Measurements from ENCODE around the gene C10orf143. TPM values are rescaled to one million over a fixed set of nuclear protein-coding genes. Genes with fewer than 3 reads are reported as not detected.

The C10orf143 gene
- 1 to 10 TPM in 1 of 2 donors, under 1 TPM in 1; 0.43 to 3.1 TPM for total RNA-seq

DNA sequence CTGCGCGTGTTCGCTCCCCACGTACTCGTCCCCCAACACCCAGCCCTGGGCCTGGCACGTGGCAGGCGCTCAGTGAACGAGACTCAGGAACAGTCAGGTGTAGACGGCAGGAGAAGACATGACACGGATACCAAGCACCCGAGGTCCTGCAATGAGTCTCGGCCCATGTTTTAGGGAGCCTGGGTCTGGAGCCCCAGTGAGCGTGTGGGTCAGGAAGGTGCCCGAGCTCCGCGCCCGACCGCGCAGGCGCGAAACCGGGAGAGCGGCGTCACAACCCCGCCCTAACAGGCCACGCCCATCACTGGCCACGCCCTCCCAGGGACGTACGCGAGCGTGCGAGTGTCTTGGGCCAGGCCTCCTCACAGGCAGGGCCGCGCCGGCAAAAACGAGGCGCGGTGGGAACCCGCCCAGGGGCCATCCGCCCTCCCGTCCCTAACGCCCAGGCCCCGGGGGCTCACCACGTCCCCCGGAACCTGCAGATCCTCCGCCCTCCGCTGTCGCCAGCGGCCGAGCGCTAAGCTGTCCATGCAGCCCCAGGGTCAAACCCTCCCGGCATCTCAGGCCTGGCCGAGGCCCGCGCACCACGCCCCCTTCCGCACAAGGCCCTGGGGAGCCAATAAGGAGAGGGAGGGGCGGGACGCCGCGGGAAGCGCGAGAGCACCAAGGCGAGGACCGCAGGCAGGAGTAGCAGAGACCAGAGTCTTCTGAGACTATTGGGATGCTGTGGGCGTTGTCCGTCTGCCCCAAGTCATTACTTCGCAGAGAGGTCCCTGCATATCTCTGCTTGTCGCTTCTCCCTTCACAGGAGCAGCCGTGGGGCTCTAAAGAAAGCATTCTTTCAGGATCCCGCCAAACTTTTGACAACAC, at the start of gene C10orf143:
Gene C10orf143 (minus strand): TSS at position 585 of the 867 bp plus-strand sequence. CDS start 58 bp downstream, at position 527.
- Mint-ChIP-seq H3K9me3 (no peaks in the 10 kb centered on the region), H3K36me3 (peaks cover 13 to 16% of the 10 kb centered on the region in 2 donors), H3K27ac (peak within 1 kb of the TSS; percentile 93 to 99)
- DNase-seq (ENCODE audit: low spot score in 2 of 2) (peak; percentile 98), ATAC-seq (peak; percentile 85 to 86)

DNA sequence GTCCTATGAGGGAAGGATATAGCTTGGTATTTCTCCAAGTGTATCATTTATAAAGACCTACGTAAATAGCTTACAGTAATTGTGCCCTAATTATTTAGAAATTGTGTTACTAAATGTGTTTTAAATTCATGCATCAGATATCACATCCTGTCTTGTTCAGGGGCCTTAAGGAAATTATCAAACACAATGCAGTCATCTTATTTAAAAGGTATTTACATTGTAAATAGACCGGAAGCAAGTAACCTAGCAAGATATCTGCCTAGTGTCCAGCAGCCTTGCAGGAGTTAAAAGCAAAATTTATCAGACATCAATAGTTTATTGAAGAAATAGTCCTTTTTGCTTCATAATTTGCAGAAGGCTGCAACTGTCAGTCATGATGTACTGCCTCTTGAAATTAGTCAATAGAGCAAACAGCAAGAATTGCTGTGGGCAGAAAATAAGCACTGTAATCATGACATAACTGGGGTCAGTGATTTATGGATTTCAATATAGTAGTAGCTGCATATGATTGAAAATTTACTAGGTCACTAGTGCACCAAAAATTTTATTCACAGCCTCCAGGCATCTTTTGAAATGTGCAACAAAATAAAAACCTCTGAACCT, 48.7 kb upstream of the C10orf143 start:
- ATAC-seq (no peak), DNase-seq (ENCODE audit: low spot score in 2 of 2) (no peak)
- Mint-ChIP-seq H3K9me3 (no peaks in the 10 kb centered on the region), H3K36me3 (peaks cover 5 to 16% of the 10 kb centered on the region in 2 donors), H3K27ac (no peak overlapping the region)

DNA sequence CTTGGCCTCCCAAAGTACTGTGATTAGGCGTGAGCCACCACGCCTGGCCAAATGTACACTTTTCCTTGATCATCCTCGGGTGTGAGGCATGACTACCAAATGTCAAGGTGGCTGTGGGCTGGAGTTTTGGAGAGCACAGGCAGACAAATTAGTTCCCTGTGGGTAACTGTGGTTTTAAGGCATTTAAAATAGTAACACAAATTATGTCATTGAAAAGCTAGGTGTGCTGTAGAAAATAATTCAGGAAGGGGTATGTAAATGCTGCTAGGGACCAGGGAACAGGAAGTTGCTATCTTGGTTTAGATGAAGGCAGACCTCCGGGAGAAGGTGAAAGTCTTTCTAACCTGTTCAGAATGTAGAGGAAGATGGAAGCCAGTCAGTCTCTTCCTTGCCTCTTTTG, 35.4 kb upstream of the C10orf143 start:
- Mint-ChIP-seq H3K9me3 (no peaks in the 10 kb centered on the region), H3K27ac (no peak overlapping the region), H3K36me3 (peaks cover 5 to 37% of the 10 kb centered on the region in 2 donors)
- ATAC-seq, result no peak
- no peak for DNase-seq (ENCODE audit: low spot score in 2 of 2)

DNA sequence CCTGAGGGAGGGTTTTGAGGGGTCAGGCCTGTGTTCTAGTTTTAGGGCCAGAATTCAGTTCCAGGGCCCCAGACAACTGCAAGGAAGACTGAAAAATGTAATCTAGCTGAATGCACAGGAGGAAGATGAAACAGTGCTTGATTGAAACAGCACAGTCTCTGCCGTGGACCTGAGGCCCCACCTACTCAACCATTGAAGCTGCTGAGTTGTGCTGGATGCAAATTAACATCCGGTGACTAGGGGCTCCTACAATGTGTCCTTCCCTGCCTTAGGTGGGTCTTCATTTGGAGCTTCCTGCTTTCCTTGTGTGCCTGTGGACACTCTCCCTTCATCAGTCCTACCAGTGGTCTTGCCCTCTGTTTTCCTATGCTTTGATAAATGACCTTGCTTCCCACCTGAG, 31.2 kb upstream of the C10orf143 start:
- no peak for DNase-seq (ENCODE audit: low spot score in 2 of 2)
- peak in 1 of 2 donors; percentile 42 for ATAC-seq
- no peaks in the 10 kb centered on the region for H3K9me3 Mint-ChIP-seq
- peaks cover 13 to 33% of the 10 kb centered on the region in 2 donors for H3K36me3 Mint-ChIP-seq
- H3K27ac Mint-ChIP-seq, result peak overlapping the region; percentile 35 to 56

DNA sequence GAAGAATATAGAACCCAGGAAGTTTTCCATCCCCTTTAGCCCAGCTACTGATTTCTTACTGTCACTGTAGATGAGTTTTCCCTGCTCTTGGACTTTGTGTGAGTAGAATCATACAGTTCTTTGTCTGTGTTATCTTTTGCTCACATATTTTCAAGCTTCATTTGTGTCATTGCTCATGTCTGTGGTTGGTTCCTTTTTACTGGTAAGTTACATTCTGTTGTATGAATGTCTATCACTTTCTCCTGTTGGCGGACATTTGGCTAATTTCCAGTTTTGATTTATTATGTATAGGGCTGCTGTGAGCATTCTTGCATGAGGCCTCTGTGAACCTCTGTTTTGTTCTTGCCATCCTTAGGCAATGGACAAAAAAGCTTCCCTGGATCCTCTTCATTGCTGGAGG, 30.8 kb upstream of the C10orf143 start:
- Mint-ChIP-seq H3K27ac (peak overlapping the region in 1 of 2 donors; percentile 56), H3K36me3 (peaks cover 13 to 29% of the 10 kb centered on the region in 2 donors), H3K9me3 (no peaks in the 10 kb centered on the region)
- peak in 1 of 2 donors; percentile 12 for ATAC-seq
- no peak for DNase-seq (ENCODE audit: low spot score in 2 of 2)

DNA sequence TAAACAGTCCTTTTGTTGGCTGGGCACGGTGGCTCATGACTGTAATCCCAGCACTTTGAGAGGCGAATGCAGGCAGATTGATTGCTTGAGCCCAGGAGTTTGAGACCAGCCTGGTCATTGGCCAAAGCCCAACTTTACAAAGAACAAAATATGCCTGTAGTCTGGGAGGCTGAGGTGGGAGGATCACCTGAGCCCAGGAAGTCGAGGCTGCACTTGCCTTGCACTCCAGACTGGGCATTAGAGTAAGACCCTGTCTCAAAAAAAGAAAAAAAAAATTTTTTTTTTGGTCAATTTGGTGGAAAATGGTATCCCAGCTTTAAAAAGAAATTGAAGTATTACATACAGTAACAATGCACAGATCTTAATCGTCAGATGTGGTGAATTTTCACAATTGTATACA, 30.4 kb upstream of the C10orf143 start:
- no peak overlapping the region for H3K27ac Mint-ChIP-seq
- H3K36me3 Mint-ChIP-seq, result peaks cover 10 to 25% of the 10 kb centered on the region in 2 donors
- H3K9me3 Mint-ChIP-seq, result no peaks in the 10 kb centered on the region
- DNase-seq (ENCODE audit: low spot score in 2 of 2) (no peak), ATAC-seq (no peak)

DNA sequence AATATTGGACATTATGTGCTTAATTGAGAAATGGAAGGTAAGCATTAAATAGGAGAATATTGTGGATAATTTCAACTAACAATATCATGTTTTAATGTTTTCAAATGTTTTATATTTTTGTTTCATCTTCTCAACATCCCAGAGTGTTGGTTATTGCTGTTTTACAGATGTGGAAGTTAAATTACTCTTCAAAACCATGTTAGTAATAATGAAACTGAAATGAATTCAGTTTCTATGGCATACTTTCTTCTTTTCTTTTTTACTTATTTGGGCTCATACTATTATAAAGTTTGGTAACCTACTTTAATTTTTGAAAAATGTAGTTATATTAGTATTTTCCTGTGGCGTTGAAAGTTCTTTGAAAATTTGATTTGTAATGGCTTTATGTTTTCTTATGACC, 29.8 kb upstream of the C10orf143 start:
- Mint-ChIP-seq H3K27ac (peak overlapping the region in 1 of 2 donors; percentile 68), H3K9me3 (no peaks in the 10 kb centered on the region), H3K36me3 (peaks cover 7 to 22% of the 10 kb centered on the region in 2 donors)
- DNase-seq (ENCODE audit: low spot score in 2 of 2) (no peak), ATAC-seq (no peak)

DNA sequence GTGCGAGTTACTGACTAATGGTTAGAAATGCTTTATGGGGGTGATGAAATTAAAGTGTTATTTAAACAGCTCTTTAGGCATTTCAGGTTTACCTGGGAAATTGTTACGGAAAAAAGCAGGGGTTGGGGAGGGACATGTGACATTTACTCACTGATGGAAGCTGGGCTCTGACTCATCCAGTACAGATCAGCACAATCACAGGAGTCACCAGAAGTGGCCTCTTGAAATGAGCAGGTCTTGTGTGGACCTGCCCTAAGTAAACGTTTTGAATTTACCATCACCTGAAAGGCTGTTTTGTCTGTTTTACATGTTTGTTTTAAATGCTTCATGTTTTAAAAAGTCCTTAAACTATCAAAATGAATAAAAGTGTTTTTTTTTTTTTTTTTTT, 27.8 kb upstream of the C10orf143 start:
- Mint-ChIP-seq H3K27ac (peak overlapping the region; percentile 31 to 74), H3K9me3 (no peaks in the 10 kb centered on the region), H3K36me3 (peaks cover 7 to 22% of the 10 kb centered on the region in 2 donors)
- DNase-seq (ENCODE audit: low spot score in 2 of 2) (peak in 1 of 2 donors; percentile 18), ATAC-seq (peak; percentile 66 to 72)

DNA sequence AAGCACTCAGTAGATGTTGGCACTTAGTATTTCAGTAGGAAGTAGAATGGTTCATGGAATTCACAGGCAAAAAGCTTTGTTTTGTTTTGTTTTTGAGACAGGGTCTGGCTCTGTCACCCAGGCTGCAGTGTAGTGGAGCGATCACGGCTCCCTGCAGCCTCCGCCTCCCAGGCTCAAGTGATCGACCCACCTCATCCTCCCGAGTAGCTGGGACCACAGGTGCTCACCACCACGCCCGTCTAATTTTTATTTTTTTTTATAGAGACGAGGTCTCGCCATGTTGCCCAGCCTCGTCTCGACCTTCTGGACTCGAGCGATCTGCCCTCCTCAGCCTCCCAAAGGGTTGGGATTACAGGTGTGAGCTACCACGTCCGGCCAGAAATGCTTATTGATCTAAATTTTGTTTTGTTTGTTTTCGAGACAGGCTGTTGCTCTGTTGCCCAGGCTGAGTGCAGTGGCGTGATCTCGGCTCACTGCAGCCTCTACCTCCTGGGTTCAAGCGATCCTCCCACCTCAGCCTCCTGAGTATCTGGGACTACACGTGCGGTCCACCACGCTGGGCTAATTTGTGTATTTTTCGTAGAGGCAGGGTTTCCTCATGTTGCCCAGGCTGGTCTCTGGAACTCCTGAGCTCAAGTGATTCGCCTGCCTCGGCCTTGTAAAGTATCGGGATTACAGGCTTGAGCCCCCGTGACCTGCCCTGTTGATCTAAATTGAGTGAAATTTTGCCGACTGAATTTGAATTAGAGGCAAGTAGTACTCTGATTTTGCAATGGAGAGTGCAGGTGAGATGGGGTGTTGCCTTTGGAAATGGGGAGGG, 27.2 kb upstream of the C10orf143 start:
- Mint-ChIP-seq H3K9me3 (no peaks in the 10 kb centered on the region), H3K27ac (peak overlapping the region; percentile 31 to 74), H3K36me3 (peaks cover 7 to 18% of the 10 kb centered on the region in 2 donors)
- ATAC-seq (no peak), DNase-seq (ENCODE audit: low spot score in 2 of 2) (no peak)

DNA sequence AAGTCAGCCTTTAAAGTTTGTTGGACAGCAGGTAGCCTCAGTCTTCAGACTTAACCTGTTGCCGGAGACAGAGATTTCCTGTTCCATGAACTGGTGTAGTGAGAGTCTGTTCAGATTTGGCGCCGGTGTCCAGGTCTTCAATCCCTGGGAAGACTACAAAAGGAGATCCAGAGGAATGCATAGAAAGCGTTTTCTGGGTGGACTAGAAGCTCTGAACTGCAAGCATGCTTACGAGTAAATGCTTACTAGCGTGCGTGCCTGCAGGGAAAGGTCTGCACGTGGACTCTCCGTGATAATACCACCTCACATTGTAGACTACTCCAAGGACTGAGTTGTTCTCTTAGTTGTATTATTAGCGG, 26.4 kb upstream of the C10orf143 start:
- ATAC-seq, result no peak
- Mint-ChIP-seq H3K27ac (peak overlapping the region; percentile 81 to 91), H3K36me3 (peaks cover 7 to 10% of the 10 kb centered on the region in 2 donors), H3K9me3 (no peaks in the 10 kb centered on the region)
- no peak for DNase-seq (ENCODE audit: low spot score in 2 of 2)

DNA sequence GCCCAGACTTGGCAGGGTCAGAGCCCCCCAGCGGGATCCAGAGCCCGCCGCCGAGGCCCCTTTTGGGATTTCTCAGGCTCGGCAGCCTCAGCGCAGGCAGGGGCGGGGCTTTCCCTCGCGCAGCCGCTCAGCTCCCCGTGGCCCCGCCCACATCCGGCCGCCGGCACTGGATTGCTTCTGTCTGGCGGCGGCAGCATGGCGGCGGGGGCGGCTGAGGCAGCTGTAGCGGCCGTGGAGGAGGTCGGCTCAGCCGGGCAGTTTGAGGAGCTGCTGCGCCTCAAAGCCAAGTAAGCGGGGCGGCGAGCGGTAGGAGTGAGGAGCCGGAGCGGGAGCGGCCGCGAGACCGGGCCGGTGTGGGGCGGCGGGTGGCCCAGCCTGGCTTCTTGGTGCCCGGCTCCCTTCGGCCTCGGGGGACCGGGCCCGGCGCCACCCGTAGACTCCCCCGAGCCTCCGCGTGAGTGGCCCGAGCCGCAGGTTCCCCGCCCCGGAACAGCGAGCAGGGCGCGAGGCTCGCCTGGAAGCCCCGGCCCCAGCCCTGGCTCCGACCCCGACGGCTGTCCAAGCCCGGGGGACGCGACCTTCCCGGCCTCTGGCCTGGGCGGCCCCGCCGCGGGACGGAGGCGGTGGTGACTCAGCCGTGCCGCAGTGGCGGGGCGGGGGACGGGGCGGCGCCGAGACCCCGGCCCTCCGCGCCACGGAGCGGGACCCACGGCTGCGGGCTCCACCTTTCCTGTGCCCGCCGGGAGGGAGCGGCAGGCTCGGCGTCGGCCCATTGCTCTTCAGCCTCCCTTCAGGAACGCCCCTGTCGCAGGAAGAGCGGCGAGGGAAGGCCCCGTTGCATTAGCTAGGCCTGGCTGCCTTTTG, 25.8 kb upstream of the C10orf143 start, which contains the start of gene GLRX3:
Gene GLRX3 (plus strand): TSS at position 166 of the 864 bp plus-strand sequence. CDS start 30 bp downstream, at position 196.
- Mint-ChIP-seq H3K9me3 (no peaks in the 10 kb centered on the region), H3K27ac (peak within 1 kb of the TSS; percentile 91 to 93), H3K36me3 (peaks cover 7 to 9% of the 10 kb centered on the region in 2 donors)
- peak; percentile 87 to 92 for DNase-seq (ENCODE audit: low spot score in 2 of 2)
- peak; percentile 81 to 84 for ATAC-seq

DNA sequence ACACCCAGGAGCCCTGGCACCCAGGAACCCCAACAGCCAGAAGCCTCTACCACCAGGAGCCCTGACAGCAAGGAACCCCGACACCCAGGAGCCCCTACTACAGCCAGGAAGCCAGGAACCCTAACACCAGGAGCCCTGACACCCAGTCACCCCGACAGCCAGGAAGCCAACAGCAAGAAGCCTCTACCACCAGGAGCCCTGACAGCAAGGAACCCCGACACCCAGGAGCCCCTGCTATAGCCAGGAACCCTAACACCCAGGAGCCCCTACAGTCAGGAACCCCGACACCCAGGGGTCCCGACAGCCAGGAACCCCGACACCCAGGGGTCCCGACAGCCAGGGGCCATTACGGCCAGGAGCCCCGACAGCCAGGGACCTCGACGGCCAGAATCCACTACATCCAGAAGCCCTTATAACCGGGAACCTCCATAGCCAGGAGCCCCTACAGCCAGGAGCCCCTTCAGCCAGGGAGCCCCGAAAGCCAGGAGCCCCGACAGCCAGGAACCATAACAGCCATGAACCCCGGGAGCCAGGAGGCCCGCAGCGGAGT, 25.1 kb upstream of the C10orf143 start:
- Mint-ChIP-seq H3K36me3 (peaks cover 7 to 9% of the 10 kb centered on the region in 2 donors), H3K27ac (peak overlapping the region; percentile 82 to 91), H3K9me3 (no peaks in the 10 kb centered on the region)
- ATAC-seq (peak in 1 of 2 donors; percentile 0), DNase-seq (ENCODE audit: low spot score in 2 of 2) (peak in 1 of 2 donors; percentile 14)

DNA sequence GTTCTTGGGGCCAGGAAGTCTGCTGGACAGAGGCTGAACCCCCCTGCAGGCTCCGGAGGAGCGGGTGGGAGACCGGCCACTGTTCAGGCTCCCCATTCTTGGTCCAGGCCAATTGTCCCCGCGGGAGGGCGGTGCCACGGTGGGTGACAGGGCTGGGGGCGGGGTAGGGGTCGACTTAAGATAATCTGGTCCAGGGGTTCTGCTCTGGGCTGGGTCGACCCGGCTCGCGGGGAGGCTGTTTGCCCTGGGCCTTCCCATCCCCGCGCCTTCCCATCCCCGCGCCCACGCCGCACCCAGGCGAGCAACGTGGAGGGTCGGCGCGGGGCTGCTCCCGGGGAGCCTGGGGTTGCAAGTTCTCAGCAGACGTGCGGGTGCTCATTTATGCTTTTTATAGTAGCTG, 18.3 kb upstream of the C10orf143 start:
- H3K9me3 Mint-ChIP-seq, result no peaks in the 10 kb centered on the region
- H3K36me3 Mint-ChIP-seq, result no peaks in the 10 kb centered on the region
- ATAC-seq, result no peak
- no peak for DNase-seq (ENCODE audit: low spot score in 2 of 2)
- H3K27ac Mint-ChIP-seq, result no peak overlapping the region

DNA sequence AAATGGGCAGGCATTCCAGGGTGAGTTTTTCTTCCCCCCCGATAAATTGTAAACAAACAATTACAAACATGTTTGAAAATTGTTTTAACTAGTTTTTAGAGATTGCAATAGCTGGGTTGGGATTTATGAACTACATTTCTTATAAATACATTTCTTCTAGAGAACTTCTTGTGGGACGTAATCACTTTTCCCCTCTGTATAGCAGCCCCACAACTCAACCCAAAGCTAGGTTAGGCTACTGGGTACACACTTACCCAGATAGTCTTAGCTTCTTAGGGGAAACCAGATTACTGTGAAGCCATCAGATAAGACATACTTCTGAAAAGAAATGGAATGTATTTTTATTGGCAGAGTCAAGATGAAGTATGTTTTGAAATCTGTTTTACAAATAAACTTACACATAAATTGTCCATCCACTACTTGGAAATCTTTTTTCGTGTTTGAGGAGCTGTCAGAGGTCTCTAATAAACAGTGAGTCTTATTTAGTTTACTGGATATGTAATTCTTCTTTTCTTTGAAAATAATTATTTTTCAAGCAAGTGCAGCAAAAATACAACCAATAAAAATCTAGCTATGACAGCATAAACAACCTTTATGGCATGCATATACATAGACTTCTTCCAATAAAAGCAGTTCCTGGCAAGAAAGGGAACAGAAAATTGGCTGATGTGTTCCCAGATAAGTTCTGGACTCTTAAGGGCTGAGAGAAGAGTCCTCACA, 17.6 kb upstream of the C10orf143 start:
- no peak overlapping the region for H3K27ac Mint-ChIP-seq
- no peaks in the 10 kb centered on the region for H3K36me3 Mint-ChIP-seq
- no peaks in the 10 kb centered on the region for H3K9me3 Mint-ChIP-seq
- ATAC-seq, result no peak
- DNase-seq (ENCODE audit: low spot score in 2 of 2), result no peak

Data from activated naive CD4-positive, alpha-beta T cell treated with anti-CD3 and anti-CD28 coated beads, Interleukin-2, amount 50 U/mL, for 72 hours (primary cell).